Lung (tissue), 16 donors: Measurements from ENCODE around the gene KRT73. TPM values are rescaled to one million over a fixed set of nuclear protein-coding genes. Genes with fewer than 3 reads are reported as not detected.

Source experiments
- ATAC-seq: fragments of 200-7000 bp; cut with Tn5 transposase; one replicate; pipeline ENCODE4 v1.9.1; 2020; ENCODE audit warnings: moderate number of reproducible peaks; ENCODE audit not compliant: insufficient read depth, low FRiP score
- DNase-seq, 3 donors: peaks; one replicate each; pipeline ENCODE4 v3.0.0-alpha.2; 2013 to 2017
- H3K27ac ChIP-seq, 2 donors: one replicate each; pipeline ENCODE4 v1.5.1; 2013; ENCODE audit warnings: mild to moderate bottlenecking in 2 of 2, moderate library complexity in 2 of 2, control low read depth in 1 of 2, inconsistent platforms in 1 of 2, low read depth in 1 of 2, low read length in 1 of 2
- H3K27me3 ChIP-seq, 3 donors: one replicate each; pipeline ENCODE4 v1.5.1; 2013; ENCODE audit warnings: low read length in 2 of 3; ENCODE audit not compliant: control insufficient read depth in 3 of 3, insufficient read depth in 3 of 3
- H3K36me3 ChIP-seq, 4 donors: one replicate each; pipeline ENCODE4 v1.5.1; 2013; ENCODE audit warnings: low read length in 4 of 4, mild to moderate bottlenecking in 1 of 4, moderate library complexity in 1 of 4; ENCODE audit not compliant: control insufficient read depth in 4 of 4, insufficient read depth in 4 of 4
- H3K4me1 ChIP-seq, 5 donors: one replicate each; pipeline ENCODE4 v1.5.1; 2013; ENCODE audit warnings: low read length in 5 of 5, mild to moderate bottlenecking in 2 of 5, moderate library complexity in 1 of 5; ENCODE audit not compliant: control insufficient read depth in 5 of 5, insufficient read depth in 5 of 5
- H3K4me3 ChIP-seq: one replicate; pipeline ENCODE4 v1.5.1; 2013; ENCODE audit warnings: mild to moderate bottlenecking, control low read depth, moderate library complexity
- H3K9ac ChIP-seq, 2 donors: one replicate each; pipeline ENCODE4 v1.5.1; 2013; ENCODE audit warnings: low read length in 2 of 2, control low read depth in 1 of 2; ENCODE audit not compliant: insufficient read depth in 1 of 2
- H3K9me3 ChIP-seq, 4 donors: one replicate each; pipeline ENCODE4 v1.5.1; 2013; ENCODE audit warnings: low read length in 3 of 4, mild to moderate bottlenecking in 1 of 4, moderate library complexity in 1 of 4; ENCODE audit not compliant: control insufficient read depth in 4 of 4, insufficient read depth in 3 of 4
- CTCF ChIP-seq: IDR thresholded peaks from 2 replicates; pipeline ENCODE4 v1.5.1; 2012; ENCODE audit warnings: mild to moderate bottlenecking; ENCODE audit errors: control extremely low read depth, extremely low read depth
- WGBS, 2 donors: extraction: QIAGEN DNeasy Blood & Tissue Kit; methylation state at CpG; one replicate each; pipeline ENCODE4 v1.1.7; 2013; 5-methylcytosine and 5-hydroxymethylcytosine counted together
- long read RNA-seq, 5 donors: transcript quantifications; one replicate each; lab custom pipeline, GENCODE V29; 2026
- polyA plus RNA-seq, 2 donors: library from polyadenylated mRNA; stranded (reverse); fragments of 200-250 nt; gene quantifications; one replicate each; pipeline ENCODE4 v1.2.1, GENCODE V29; 2013
- total RNA-seq, 2 donors: library from RNA; depleted of rRNA in 1 of 2; stranded (reverse); fragments of >200 nt in 1 of 2; gene quantifications; one replicate each; pipeline ENCODE4 v1.2.1, GENCODE V29; 2014 to 2021
- donor health status: control.
- donor health status: control.
- donor health status: Bipolar disorder and iron deficiency.
- donor health status: healthy.
- donor health status: DM: yes; HTN: yes; CAD: no.

Gene KRT73
- total RNA-seq = not detected
- polyA plus RNA-seq = under 1 TPM in 1 of 2 donors, not detected in 1; 0.07 TPM
- long read RNA-seq, donor 1 = 0 reads
- long read RNA-seq, donor 2 = 0 reads
- long read RNA-seq, donor 3 = 0 reads
- long read RNA-seq, donor 4 = 0 reads
- long read RNA-seq, donor 5 = 0 reads

- Histone ChIP-seq H3K27ac (no peak within 1 kb of the TSS), H3K4me3 (no peak within 1 kb of the TSS), H3K4me1 (peaks cover 0 to 5% (median 0%) of the 10 kb centered on the region in 5 donors), H3K9me3 (peaks cover 0 to 5% (median 0%) of the 10 kb centered on the region in 4 donors), H3K9ac (no peak within 1 kb of the TSS), H3K27me3 (peaks cover 0 to 4% (median 0%) of the 10 kb centered on the region in 3 donors), H3K36me3 (no peaks in the 10 kb centered on the region)
- TF ChIP-seq CTCF = no peak
- ATAC-seq = no peak
- WGBS, 2 donors = 87 to 95% methylated on average over 14 of the region's 14 CpGs
- DNase-seq = no peak
Measured at GRCh38 chr12:52618216-52618615, at the start of gene KRT73. TSS of gene KRT73 (minus strand) at chr12:52618559. CDS start at chr12:52618524, 35 bp downstream.

- DNase-seq (no peak), ATAC-seq (no peak)
- no peak overlapping the region for H3K4me3 ChIP-seq
- no peak overlapping the region for H3K27ac ChIP-seq
- H3K27me3 ChIP-seq = peaks cover 0 to 34% (median 0%) of the 10 kb centered on the region in 3 donors
- WGBS, 2 donors = 80 to 89% methylated on average over 7 of the region's 7 CpGs
- no peaks in the 10 kb centered on the region for H3K4me1 ChIP-seq
- no peak for TF ChIP-seq CTCF
- no peak overlapping the region for H3K9ac ChIP-seq
- no peaks in the 10 kb centered on the region for H3K9me3 ChIP-seq
- no peaks in the 10 kb centered on the region for H3K36me3 ChIP-seq
Measured at GRCh38 chr12:52667931-52668330, 49.6 kb upstream of the KRT73 start.

GRCh38 chr12:52667509-52667908 is 49.1 kb upstream of the KRT73 start:
- H3K27me3 ChIP-seq = peaks cover 0 to 34% (median 0%) of the 10 kb centered on the region in 3 donors
- DNase-seq (no peak), ATAC-seq (no peak)
- no peak overlapping the region for H3K9ac ChIP-seq
- H3K36me3 ChIP-seq = no peaks in the 10 kb centered on the region
- 62 to 76% methylated on average over 9 of the region's 9 CpGs for WGBS, 2 donors
- no peaks in the 10 kb centered on the region for H3K9me3 ChIP-seq
- H3K4me1 ChIP-seq = no peaks in the 10 kb centered on the region
- TF ChIP-seq CTCF = no peak
- no peak overlapping the region for H3K27ac ChIP-seq
- no peak overlapping the region for H3K4me3 ChIP-seq

- H3K4me1 ChIP-seq = no peaks in the 10 kb centered on the region
- no peaks in the 10 kb centered on the region for H3K9me3 ChIP-seq
- H3K9ac ChIP-seq = no peak overlapping the region
- no peaks in the 10 kb centered on the region for H3K36me3 ChIP-seq
- no peak for DNase-seq
- H3K4me3 ChIP-seq = no peak overlapping the region
- 81 to 85% methylated on average over 3 of the region's 3 CpGs for WGBS, 2 donors
- ATAC-seq = no peak
- peaks cover 0 to 29% (median 0%) of the 10 kb centered on the region in 3 donors for H3K27me3 ChIP-seq
- no peak overlapping the region for H3K27ac ChIP-seq
- TF ChIP-seq CTCF = no peak
Measured at GRCh38 chr12:52666471-52666870, 48.1 kb upstream of the KRT73 start.
